ENCODE results near the gene BBS4.
"Not testable (repeated sequence)": the region's sequence is repeated elsewhere in the genome, so short reads cannot be mapped to it uniquely, and the experiment has no call there.

The BBS4 gene

DNA sequence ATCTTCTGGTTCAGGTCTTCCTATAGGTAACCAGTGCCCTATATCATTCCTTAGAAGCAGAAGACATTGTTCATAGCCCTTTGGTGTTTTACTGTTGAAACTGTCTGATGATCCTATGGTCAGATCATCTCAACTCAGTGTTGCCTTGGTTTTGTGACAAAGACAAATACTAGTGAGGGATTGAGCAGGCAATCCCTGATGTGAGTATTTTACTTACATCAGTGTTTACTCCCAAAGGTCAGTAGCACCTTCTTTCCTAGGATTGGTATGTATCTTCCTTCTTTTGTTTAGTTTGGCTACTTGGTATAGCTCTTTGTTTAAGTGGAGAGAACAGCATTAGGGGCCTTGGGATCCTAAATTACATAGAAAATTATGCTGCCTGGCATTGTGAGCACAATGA lies 41.1 kb downstream of the BBS4 start:
- TF ChIP-seq, protein P1, sequence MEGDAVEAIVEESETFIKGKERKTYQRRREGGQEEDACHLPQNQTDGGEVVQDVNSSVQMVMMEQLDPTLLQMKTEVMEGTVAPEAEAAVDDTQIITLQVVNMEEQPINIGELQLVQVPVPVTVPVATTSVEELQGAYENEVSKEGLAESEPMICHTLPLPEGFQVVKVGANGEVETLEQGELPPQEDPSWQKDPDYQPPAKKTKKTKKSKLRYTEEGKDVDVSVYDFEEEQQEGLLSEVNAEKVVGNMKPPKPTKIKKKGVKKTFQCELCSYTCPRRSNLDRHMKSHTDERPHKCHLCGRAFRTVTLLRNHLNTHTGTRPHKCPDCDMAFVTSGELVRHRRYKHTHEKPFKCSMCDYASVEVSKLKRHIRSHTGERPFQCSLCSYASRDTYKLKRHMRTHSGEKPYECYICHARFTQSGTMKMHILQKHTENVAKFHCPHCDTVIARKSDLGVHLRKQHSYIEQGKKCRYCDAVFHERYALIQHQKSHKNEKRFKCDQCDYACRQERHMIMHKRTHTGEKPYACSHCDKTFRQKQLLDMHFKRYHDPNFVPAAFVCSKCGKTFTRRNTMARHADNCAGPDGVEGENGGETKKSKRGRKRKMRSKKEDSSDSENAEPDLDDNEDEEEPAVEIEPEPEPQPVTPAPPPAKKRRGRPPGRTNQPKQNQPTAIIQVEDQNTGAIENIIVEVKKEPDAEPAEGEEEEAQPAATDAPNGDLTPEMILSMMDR (conservative IDR thresholded peaks at IDR 0.05; ENCODE audit: low read length): no peak
- DNase-seq (ENCODE audit: low read depth): no peak
- no peak overlapping the region for H3K4me3 ChIP-seq (ENCODE audit: low read length)

DNA sequence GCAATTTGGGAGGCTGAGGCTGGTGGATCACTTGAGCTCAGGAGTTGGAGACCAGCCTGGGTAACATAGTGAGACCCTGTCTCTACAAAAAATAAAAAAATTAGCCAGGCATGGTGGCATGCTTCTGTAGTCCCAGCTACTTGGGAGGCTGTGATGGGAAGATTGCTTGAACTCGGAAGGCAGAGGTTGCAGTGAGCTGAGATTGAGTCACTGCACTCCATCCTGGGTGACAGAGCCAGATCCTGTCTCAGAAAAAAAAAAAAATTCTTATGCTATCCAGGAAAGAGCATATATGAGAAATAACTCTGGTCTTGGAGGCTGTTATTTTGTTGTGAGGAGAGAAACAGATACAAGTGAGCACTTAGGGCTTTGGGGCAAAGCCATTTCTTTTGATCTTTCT lies 42.2 kb downstream of the BBS4 start:
- not testable (repeated sequence) for DNase-seq (ENCODE audit: low read depth); H3K4me3 ChIP-seq (ENCODE audit: low read length)

DNA sequence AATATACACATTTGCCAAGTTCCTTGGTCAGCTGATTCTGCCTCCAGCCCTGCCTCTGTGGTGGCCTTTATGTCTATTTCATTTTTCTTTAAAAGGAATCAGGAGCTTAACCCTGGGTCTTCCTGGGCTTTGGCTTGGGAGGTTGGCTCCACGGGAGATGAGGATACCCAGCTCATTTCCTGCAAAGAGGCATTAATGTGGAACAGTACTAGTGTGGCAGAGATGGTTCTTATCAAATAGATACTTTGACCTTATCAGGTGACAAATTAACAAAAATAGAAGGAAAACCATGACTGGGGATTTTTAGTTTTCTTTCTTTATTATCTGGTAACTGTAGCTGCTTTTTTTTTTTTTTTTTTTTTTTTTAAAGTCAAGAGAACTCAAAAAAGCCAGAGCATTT lies 42.8 kb downstream of the BBS4 start:
- no peak overlapping the region for H3K4me3 ChIP-seq (ENCODE audit: low read length)
- DNase-seq (ENCODE audit: low read depth): no peak
- TF ChIP-seq, protein P1 (conservative IDR thresholded peaks at IDR 0.05; ENCODE audit: low read length): no peak

DNA sequence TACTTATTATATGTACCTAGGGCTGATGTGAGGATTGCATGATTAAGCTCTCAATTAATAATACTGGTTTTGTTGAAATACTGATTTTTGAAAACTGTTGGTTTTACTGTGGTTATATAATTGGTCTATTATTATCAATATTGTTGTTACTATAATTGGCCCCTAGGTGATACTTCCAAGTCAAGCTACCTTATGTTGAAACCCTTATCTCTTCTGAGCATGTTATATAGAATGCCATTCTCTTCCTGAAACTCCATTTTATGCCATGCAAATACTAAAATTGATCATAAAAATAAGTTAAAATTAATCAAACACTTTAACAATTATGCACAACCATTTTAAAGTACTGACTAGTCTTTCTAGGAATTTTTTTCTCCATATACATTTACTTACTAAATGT lies 46.1 kb downstream of the BBS4 start:
- DNase-seq (ENCODE audit: low read depth): no peak
- TF ChIP-seq, protein P1 (conservative IDR thresholded peaks at IDR 0.05; ENCODE audit: low read length): no peak

DNA sequence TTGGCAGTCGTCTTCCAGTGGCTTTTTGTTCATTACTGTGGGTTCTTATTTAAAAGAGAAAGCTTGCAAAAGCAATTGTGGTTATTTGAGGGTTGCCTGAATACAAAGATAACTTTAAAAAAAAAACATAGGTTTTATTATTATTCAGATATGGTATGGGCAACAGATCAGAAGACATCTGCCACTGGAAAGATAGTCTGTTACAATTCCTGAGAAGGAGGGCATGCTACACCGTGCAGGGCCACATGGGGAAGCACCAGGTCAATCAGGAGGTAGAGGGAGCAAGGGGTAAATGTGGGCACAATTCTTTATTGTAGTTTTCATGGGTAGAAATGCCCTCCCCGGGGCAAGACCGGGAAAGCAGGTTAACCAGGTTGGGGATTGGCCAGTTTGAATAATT lies 46.5 kb downstream of the BBS4 start:
- TF ChIP-seq, protein P1 (conservative IDR thresholded peaks at IDR 0.05; ENCODE audit: low read length): no peak; the same call in 1 of the 2 replicates
- H3K4me3 ChIP-seq (ENCODE audit: low read length): no peak overlapping the region
- DNase-seq (ENCODE audit: low read depth): no peak

More for the DNA sequence above, 46.1 kb downstream of the BBS4 start:
- H3K4me3 ChIP-seq (ENCODE audit: low read length): no peak overlapping the region

DNA sequence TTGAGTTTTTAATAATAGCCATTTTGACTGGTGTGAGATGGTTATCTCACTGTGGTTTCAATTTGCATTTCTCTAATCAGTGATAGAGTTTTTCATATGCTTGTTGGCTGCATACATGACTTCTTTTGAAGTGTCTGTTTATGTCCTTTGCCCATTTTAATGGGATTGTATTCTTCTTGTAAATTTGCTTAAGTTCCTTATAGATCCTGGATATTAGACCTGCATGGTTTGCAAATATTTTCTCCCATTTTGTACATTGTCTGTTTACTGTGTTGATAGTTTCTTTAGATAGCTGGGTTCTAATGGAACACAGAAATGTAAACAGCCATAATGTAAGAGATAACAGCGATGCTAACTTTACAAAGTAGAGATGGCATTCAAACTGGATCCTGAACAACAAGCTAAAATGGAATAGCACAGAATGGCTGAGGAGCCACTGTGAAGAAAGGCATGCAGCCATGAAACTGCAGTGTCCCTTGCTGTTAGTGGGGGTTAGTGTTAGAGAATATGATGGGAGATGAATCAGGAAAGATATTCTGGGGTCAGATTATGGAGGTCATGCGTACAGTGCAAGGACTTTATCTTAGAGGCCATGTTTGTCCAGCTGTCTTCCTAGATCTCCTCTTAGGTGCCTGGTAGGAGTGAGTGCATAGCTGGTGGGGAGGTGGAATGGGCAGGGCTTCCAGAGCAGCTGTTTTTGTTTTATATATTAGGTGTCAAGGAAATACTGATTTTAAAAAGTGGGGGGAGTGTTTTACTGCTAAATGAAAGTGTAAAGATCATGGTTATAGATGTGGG lies 48.1 kb downstream of the BBS4 start:
- TF ChIP-seq, protein P1 (conservative IDR thresholded peaks at IDR 0.05; ENCODE audit: low read length): no peak
- H3K4me3 ChIP-seq (ENCODE audit: low read length): no peak overlapping the region
- no peak for DNase-seq (ENCODE audit: low read depth)

DNA sequence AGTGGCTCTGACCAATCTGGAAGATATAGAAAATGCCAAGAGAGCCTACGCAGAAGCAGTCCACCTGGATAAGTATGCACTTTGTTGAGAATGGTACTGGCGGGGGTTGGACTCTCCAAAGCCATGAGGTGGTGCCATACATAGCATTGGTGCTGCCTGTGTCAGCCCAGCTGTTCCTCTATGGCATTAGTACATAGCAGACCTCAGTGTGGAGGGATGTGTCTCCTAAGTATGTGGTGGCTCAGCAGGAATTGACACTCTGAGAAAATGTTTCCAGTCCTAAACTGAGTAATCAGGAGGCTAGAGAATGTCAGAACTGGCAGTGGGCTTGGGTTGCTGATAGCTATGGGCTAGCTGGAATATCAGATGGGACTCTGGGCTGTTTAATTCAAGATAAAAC lies 49.1 kb downstream of the BBS4 start:
- no peak overlapping the region for H3K4me3 ChIP-seq (ENCODE audit: low read length)
- TF ChIP-seq, protein P1 (conservative IDR thresholded peaks at IDR 0.05; ENCODE audit: low read length): no peak
- DNase-seq (ENCODE audit: low read depth): no peak
